Uterus (tissue), 4 donors: ENCODE results near the gene CAMK2G. TPM values are rescaled to one million over a fixed set of nuclear protein-coding genes. Genes with fewer than 3 reads are reported as not detected.

Experiments
- DNase-seq, 2 donors: peaks; one replicate each; pipeline ENCODE4 v3.0.0-alpha.2; 2019 to 2020
- H3K27ac ChIP-seq, 2 donors: fragments of 200-600 bp; sonication (generic); 1 replicate in 1 of 2; 2 replicates in 1 of 2; pipeline ENCODE4 v1.5.1; 2016 to 2018
- H3K27me3 ChIP-seq, 2 donors: fragments of 200-600 bp; sonication (generic); one replicate each; pipeline ENCODE4 v1.5.1; 2018 to 2019; ENCODE audit warnings: control low read depth in 1 of 2
- H3K36me3 ChIP-seq, 2 donors: fragments of 200-600 bp; sonication (generic); one replicate each; pipeline ENCODE4 v1.5.1; 2019; ENCODE audit warnings: control low read depth in 1 of 2
- H3K4me1 ChIP-seq, 2 donors: fragments of 200-600 bp; sonication (generic); one replicate each; pipeline ENCODE4 v1.5.1; 2018 to 2019; ENCODE audit warnings: control low read depth in 1 of 2
- H3K4me3 ChIP-seq, 2 donors: fragments of 200-600 bp; sonication (generic); 1 replicate in 1 of 2; 2 replicates in 1 of 2; pipeline ENCODE4 v1.5.1; 2018 to 2019; ENCODE audit warnings: mild to moderate bottlenecking in 1 of 2
- H3K9me3 ChIP-seq, 2 donors: fragments of 200-600 bp; sonication (generic); one replicate each; pipeline ENCODE4 v1.5.1; 2019; ENCODE audit warnings: control low read depth in 1 of 2
- CTCF ChIP-seq, 4 experiments: fragments of 200-600 bp in 2 of 4; fragments of 450-650 bp in 2 of 4; sonication (generic) in 2 of 4; IDR thresholded peaks; one replicate each; pipeline ENCODE4 v1.5.1; 2016 to 2019; ENCODE audit warnings: antibody characterized with exemption in 4 of 4, mild to moderate bottlenecking in 2 of 4, moderate library complexity in 1 of 4
- POLR2A ChIP-seq, 2 donors: fragments of 450-650 bp; IDR thresholded peaks; one replicate each; pipeline ENCODE4 v1.6.1; 2016; ENCODE audit warnings: antibody characterized with exemption in 2 of 2, mild to moderate bottlenecking in 1 of 2, moderate library complexity in 1 of 2
- intact Hi-C: fragments of 100-400 bp; cut with DNase I; formaldehyde crosslinking; loops from one replicate; pipeline ENCODE4 v1.15.1; 2023; ENCODE audit warnings: low total_unique reads
- small RNA-seq: library from RNA; depleted of rRNA; stranded (forward); fragments of <200 nt; gene quantifications from one replicate; pipeline ENCODE3, GENCODE V24; 2016
- total RNA-seq, 4 donors: library from RNA; depleted of rRNA in 3 of 4; stranded (reverse); fragments of >200 nt in 3 of 4; gene quantifications; one replicate each; pipeline versions ENCODE4 v1.1.0 to v1.2.4, GENCODE V29; 2014 to 2023
- donor health status: DM: yes; HTN: yes; CAD: no.

CAMK2G gene
- total RNA-seq, 4 donors from 2014 or later = 17.9 to 79.9 (median 40.0) TPM

DNA sequence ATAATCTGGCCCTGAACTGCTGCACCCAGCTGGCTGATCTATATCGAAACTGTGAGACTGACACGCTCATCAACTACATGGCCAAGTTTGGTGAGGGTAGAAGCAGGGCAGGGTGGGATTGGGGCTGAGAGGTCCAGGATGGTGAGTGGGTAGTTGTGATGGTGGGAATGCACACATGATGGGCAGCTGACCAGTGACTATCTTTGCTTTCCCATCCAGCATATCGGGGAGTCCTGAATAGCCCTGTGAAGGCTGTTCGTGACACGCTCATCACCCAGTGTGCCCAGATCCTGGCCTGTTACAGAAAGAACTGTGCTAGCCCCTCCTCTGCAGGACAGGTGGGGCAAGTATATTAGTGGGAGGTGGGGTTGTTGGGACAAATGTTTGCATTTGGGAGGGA lies 105.0 kb downstream of the CAMK2G start:
- intact Hi-C loops = no loop called here
- DNase-seq = no peak
- Histone ChIP-seq H3K27me3 (no peaks in the 10 kb centered on the region), H3K27ac (no peak overlapping the region), H3K4me3 (no peak overlapping the region), H3K36me3 (no peaks in the 10 kb centered on the region), H3K9me3 (no peaks in the 10 kb centered on the region), H3K4me1 (peaks cover 0 to 16% of the 10 kb centered on the region in 2 donors)
- TF ChIP-seq CTCF (IDR thresholded peaks at IDR 0.05) (no peak), POLR2A (IDR thresholded peaks at IDR 0.05) (no peak)

DNA sequence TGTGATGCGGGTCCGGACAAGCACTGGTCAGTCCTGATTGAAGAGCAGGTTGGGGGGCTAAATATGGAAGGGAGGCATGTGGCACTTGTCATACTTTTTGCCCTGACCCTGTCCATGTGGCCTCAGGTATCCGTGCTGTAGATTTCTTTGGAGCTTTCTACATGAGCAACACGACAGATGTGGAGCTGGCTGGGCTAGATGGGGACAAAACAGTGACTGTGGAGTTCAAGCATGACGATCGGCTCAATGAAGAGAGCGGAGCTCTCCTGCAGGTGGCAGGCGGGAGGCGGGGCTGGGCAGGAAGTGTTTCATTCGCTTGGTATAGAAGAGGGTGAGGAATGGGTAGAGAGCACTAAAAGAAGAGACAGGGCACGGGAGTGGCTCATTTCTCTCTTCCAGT lies 105.5 kb downstream of the CAMK2G start:
- TF ChIP-seq CTCF (IDR thresholded peaks at IDR 0.05) (no peak), POLR2A (IDR thresholded peaks at IDR 0.05) (no peak)
- H3K36me3 ChIP-seq = no peaks in the 10 kb centered on the region
- H3K4me1 ChIP-seq = peaks cover 0 to 12% of the 10 kb centered on the region in 2 donors
- no peak overlapping the region for H3K4me3 ChIP-seq
- intact Hi-C loops = no loop called here
- H3K27me3 ChIP-seq = no peaks in the 10 kb centered on the region
- H3K27ac ChIP-seq = no peak overlapping the region
- DNase-seq = no peak
- H3K9me3 ChIP-seq = no peaks in the 10 kb centered on the region

DNA sequence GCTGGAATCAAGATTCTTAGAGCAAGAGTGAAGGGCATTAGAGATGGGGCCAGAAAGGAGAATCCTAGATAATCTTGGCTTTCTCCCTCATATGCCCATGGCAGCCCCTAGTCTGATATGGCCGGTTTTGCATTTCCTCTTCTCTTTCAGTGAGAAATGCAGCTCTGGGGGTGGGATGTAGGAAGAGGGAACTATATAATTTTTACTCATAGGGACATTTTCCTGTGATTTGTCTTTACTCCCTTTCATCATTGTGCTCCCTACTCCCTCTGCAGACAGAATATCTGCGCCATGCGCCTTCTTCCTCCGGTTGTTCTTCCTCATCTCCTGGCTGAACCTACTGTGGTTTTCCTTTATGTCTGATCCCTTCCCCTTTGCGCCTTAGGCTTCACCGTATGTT lies 109.3 kb downstream of the CAMK2G start:
- H3K9me3 ChIP-seq = no peaks in the 10 kb centered on the region
- no peak overlapping the region for H3K4me3 ChIP-seq
- TF ChIP-seq CTCF (IDR thresholded peaks at IDR 0.05) (no peak), POLR2A (IDR thresholded peaks at IDR 0.05) (no peak)
- no peaks in the 10 kb centered on the region for H3K27me3 ChIP-seq
- no peak for DNase-seq
- H3K4me1 ChIP-seq = no peaks in the 10 kb centered on the region
- intact Hi-C loops = no loop called here
- no peak overlapping the region for H3K27ac ChIP-seq
- H3K36me3 ChIP-seq = no peaks in the 10 kb centered on the region

DNA sequence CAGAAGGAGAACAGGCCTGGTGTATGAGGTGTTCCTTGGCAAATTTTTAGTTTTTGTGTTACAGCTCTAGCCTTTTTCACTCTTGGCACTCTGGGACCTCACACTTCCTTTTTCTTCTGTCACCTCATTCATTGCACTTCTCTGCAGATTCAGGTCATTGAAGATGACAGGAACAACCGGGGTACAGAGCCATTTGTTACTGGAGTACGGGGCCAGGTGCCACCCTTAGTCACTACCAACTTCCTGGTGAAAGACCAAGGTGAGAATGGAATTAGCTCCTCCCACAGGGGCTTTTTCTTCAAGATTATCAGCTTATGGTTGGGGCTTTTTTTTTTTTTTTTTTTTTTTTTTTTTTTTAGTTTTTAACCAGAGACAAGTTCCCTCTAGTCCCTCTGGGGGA lies 111.0 kb downstream of the CAMK2G start:
- Histone ChIP-seq H3K36me3 (no peaks in the 10 kb centered on the region), H3K27me3 (no peaks in the 10 kb centered on the region), H3K4me1 (no peaks in the 10 kb centered on the region), H3K9me3 (no peaks in the 10 kb centered on the region), H3K4me3 (no peak overlapping the region), H3K27ac (no peak overlapping the region)
- no peak for DNase-seq
- no peak for TF ChIP-seq POLR2A (IDR thresholded peaks at IDR 0.05)
- no peak for TF ChIP-seq CTCF (IDR thresholded peaks at IDR 0.05)
- intact Hi-C loops = no loop called here

- no peak for TF ChIP-seq POLR2A (IDR thresholded peaks at IDR 0.05)
- no peak for TF ChIP-seq CTCF (IDR thresholded peaks at IDR 0.05)
- no peaks in the 10 kb centered on the region for H3K4me1 ChIP-seq
- no peak overlapping the region for H3K27ac ChIP-seq
- no peak overlapping the region for H3K4me3 ChIP-seq
- intact Hi-C loops = no loop called here
- no peaks in the 10 kb centered on the region for H3K9me3 ChIP-seq
- DNase-seq = no peak
- H3K27me3 ChIP-seq = no peaks in the 10 kb centered on the region
- no peaks in the 10 kb centered on the region for H3K36me3 ChIP-seq
These were observed 111.4 kb downstream of the CAMK2G start for GRCh38 chr10:73762915-73763314.

Small RNAs within 50 kb of the gene (small RNA-seq; reads per million reads assigned to genes)
- gene AC022400.9 = not detected
- not detected for gene ZSWIM8-AS1

Other genes starting within 250 kb of the CAMK2G start
- gene MYOZ1, start 233.1 kb downstream of the CAMK2G start, total RNA-seq = 1 to 10 TPM in 2 of 4 donors, not detected in 2; 1.6 to 1.7 TPM
- under 1 TPM in 1 of 4 donors, not detected in 3; 0.37 TPM for gene SYNPO2L, start 218.5 kb downstream of the CAMK2G start, total RNA-seq
- 10 to 100 TPM in 1 of 4 donors, 1 to 10 TPM in 2, under 1 TPM in 1; 0.77 to 11.2 (median 3.7) TPM for gene AGAP5, start 176.4 kb downstream of the CAMK2G start, total RNA-seq
- gene SEC24C, start 130.2 kb downstream of the CAMK2G start, total RNA-seq = 10 to 100 TPM; 25.3 to 75.9 (median 40.1) TPM
- 10 to 100 TPM in 2 of 4 donors, 1 to 10 TPM in 2; 7.1 to 15.3 (median 11.0) TPM for gene CHCHD1, start 92.5 kb downstream of the CAMK2G start, total RNA-seq
- 100 to 1,000 TPM in 2 of 4 donors, 10 to 100 TPM in 2; 61.4 to 112 (median 91.1) TPM for gene ZSWIM8, start 88.9 kb downstream of the CAMK2G start, total RNA-seq
- gene NDST2, start 63.0 kb downstream of the CAMK2G start, total RNA-seq = 10 to 100 TPM in 3 of 4 donors, 1 to 10 TPM in 1; 5.9 to 47.8 (median 14.1) TPM
- gene PLAU, start 36.6 kb upstream of the CAMK2G start, total RNA-seq = 10 to 100 TPM in 2 of 4 donors, 1 to 10 TPM in 2; 1.8 to 15.3 (median 9.0) TPM
- gene VCL, start 123.6 kb upstream of the CAMK2G start, total RNA-seq = 100 to 1,000 TPM in 3 of 4 donors, 10 to 100 TPM in 1; 77.4 to 313 (median 215) TPM